Measurements from ENCODE around the gene KLC1.

Gene KLC1

GRCh38 chr14:103696466-103697071, 67.6 kb downstream of the KLC1 start:
- DNase-seq (ENCODE audit: low read depth, low spot score): peak; percentile 69
- no peak for TF ChIP-seq CTCF (IDR thresholded peaks at IDR 0.05; ENCODE audit: low read depth, low read length)
- in situ Hi-C loops (cut with HindIII; ENCODE audit: low sequenced_read_pairs): no loop called here
- no peak overlapping the region for H3K4me3 ChIP-seq (ENCODE audit: low read depth, low read length)

GRCh38 chr14:103697206-103697602, 68.2 kb downstream of the KLC1 start:
- no peak for TF ChIP-seq CTCF (IDR thresholded peaks at IDR 0.05; ENCODE audit: low read depth, low read length)
- no peak for DNase-seq (ENCODE audit: low read depth, low spot score)
- H3K4me3 ChIP-seq (ENCODE audit: low read depth, low read length): no peak overlapping the region
- in situ Hi-C loops (cut with HindIII; ENCODE audit: low sequenced_read_pairs): no loop called here

DNA sequence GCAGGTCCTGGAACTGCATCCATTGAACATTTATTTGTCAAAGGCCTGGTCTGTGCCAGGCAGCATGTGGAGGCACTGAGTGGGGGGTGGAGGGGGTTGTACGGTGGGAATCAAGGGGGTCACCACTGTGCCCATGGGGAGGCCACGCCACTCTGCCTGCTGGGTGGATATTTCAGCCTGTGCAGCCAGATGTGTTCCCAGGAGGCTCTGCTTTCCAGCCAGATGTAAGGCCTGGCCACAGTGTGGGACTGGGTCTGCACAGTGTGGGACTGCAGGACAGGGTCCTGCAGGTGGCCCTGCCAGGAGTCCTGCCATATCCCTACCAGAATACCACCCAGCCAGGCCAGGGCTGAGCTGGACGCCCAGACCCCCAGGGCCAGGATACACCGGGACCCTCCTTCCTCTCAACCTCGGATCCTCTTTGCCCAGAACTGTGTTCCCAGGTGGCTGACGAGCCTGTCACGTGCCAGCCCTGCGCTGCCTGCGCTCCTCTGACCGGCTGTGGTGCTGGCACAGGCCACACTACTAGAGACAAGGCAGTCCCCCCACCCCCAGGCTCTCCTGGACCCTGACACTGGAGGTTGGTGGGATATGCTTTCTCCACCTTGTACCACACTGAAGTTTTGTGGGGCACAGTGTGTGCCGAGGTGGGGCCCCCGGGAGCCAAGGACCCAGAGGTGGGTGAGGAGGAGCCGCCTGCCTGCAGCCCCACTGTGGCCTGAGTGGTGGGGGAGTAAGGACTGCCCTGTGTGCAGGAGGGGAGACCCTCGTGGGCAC, 68.8 kb downstream of the KLC1 start:
- in situ Hi-C loops (cut with HindIII; ENCODE audit: low sequenced_read_pairs): no loop called here
- TF ChIP-seq CTCF (IDR thresholded peaks at IDR 0.05; ENCODE audit: low read depth, low read length): no peak
- H3K4me3 ChIP-seq (ENCODE audit: low read depth, low read length): no peak overlapping the region
- DNase-seq (ENCODE audit: low read depth, low spot score): no peak

- in situ Hi-C loops (cut with HindIII; ENCODE audit: low sequenced_read_pairs): no loop called here
- no peak for DNase-seq (ENCODE audit: low read depth, low spot score)
- no peak for TF ChIP-seq CTCF (IDR thresholded peaks at IDR 0.05; ENCODE audit: low read depth, low read length)
These were observed 69.6 kb downstream of the KLC1 start for GRCh38 chr14:103698380-103699260.

GRCh38 chr14:103699261-103699661, 70.2 kb downstream of the KLC1 start:
- no peak for DNase-seq (ENCODE audit: low read depth, low spot score)
- in situ Hi-C loops (cut with HindIII; ENCODE audit: low sequenced_read_pairs): no loop called here
- H3K4me3 ChIP-seq (ENCODE audit: low read depth, low read length): no peak overlapping the region
- no peak for TF ChIP-seq CTCF (IDR thresholded peaks at IDR 0.05; ENCODE audit: low read depth, low read length)

More at GRCh38 chr14:103698380-103699260, 69.6 kb downstream of the KLC1 start:
- H3K4me3 ChIP-seq (ENCODE audit: low read depth, low read length): no peak overlapping the region

DNA sequence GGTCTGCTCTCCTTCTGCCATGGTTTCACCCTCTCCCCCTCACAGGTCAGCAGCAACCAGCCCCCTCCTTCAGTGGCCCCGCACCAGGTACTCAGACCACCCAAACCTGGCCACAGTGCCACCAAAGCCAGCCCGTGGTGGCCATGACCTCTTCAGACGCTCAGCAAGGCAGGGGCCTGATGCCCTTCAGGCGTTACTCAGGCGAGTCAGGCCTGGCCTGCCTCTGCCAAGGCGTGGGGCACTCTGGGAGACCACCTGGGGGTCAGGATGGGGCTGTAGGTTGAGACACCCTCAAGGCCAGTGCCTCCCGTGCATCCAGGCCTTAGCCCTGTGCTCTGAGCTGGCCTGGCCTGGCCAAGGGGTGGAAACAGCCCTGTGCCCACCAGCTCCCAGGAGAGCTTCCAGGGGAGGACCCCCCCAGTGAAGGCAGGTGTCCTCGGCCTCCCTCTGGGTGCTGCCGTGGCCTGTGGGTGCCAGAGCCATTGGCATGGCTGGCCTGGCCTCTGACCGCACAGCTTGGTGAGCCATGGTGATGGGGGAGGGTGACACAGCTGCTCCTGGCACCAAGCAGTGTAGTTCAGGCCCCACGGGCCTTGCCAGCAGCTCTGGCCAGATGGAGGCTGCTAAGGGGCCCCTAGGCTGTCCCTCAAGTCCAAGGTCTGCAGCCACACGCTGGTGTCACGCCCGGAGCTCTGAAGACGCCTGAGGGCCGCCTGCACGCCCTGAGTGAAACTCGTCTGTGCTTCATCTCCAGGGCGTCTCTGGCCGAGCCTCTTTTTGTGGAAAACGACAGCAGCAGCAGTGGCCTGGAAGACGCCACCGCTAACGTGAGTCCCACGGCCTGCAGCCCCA, 71.1 kb downstream of the KLC1 start:
- no peak overlapping the region for H3K4me3 ChIP-seq (ENCODE audit: low read depth, low read length)
- in situ Hi-C loops (cut with HindIII; ENCODE audit: low sequenced_read_pairs): no loop called here
- DNase-seq (ENCODE audit: low read depth, low spot score): no peak
- no peak for TF ChIP-seq CTCF (IDR thresholded peaks at IDR 0.05; ENCODE audit: low read depth, low read length)

Data from astrocyte of the spinal cord (primary cell).